ENCODE results near the gene MEGF8.

Gene MEGF8

GRCh38 chr19:42374826-42375376, 49.5 kb downstream of the MEGF8 start:
- no peak overlapping the region for H3K27ac ChIP-seq
- H4K20me1 ChIP-seq, result no peaks in the 10 kb centered on the region; a peak in 2 of 22 replicates
- no peaks in the 10 kb centered on the region for H3K27me3 ChIP-seq
- H3K4me2 ChIP-seq, result no peak overlapping the region
- H3K4me3 ChIP-seq, result no peak overlapping the region
- H3K9me3 ChIP-seq (replicated peaks in 1 of 11), result no peaks in the 10 kb centered on the region
- peaks cover 7 to 29% (median 12%) of the 10 kb centered on the region in 10 experiments; a peak in 18 of 20 replicates for H3K4me1 ChIP-seq
- H3K36me3 ChIP-seq, result peaks cover 4 to 40% (median 22%) of the 10 kb centered on the region in 11 experiments; a peak in 15 of 22 replicates
- TF ChIP-seq Cebpa-rat (IDR thresholded peaks at IDR 0.05), result no peak
- H3K9ac ChIP-seq, result no peak overlapping the region

GRCh38 chr19:42375415-42376176, 50.2 kb downstream of the MEGF8 start:
- Histone ChIP-seq H3K9me3 (replicated peaks in 1 of 11) (no peaks in the 10 kb centered on the region), H4K20me1 (no peaks in the 10 kb centered on the region; a peak in 2 of 22 replicates), H3K4me3 (no peak overlapping the region), H3K36me3 (peaks cover 4 to 40% (median 22%) of the 10 kb centered on the region in 11 experiments; a peak in 15 of 22 replicates), H3K4me1 (peaks cover 0 to 22% (median 5%) of the 10 kb centered on the region in 10 experiments; a peak in 13 of 20 replicates), H3K4me2 (no peak overlapping the region), H3K27me3 (no peaks in the 10 kb centered on the region), H3K9ac (no peak overlapping the region), H3K27ac (no peak overlapping the region)
- no peak for TF ChIP-seq Cebpa-rat (IDR thresholded peaks at IDR 0.05)

- no peak overlapping the region for H3K4me3 ChIP-seq
- H3K9me3 ChIP-seq (replicated peaks in 1 of 11), result no peaks in the 10 kb centered on the region
- H3K27ac ChIP-seq, result no peak overlapping the region
- no peak overlapping the region for H3K4me2 ChIP-seq
- peaks cover 0 to 16% (median 1%) of the 10 kb centered on the region in 10 experiments; a peak in 8 of 20 replicates for H3K4me1 ChIP-seq
- no peaks in the 10 kb centered on the region; a peak in 2 of 22 replicates for H4K20me1 ChIP-seq
- H3K27me3 ChIP-seq, result no peaks in the 10 kb centered on the region
- peaks cover 4 to 37% (median 22%) of the 10 kb centered on the region in 11 experiments; a peak in 15 of 22 replicates for H3K36me3 ChIP-seq
- no peak overlapping the region for H3K9ac ChIP-seq
- TF ChIP-seq Cebpa-rat (IDR thresholded peaks at IDR 0.05), result no peak
These were observed 50.7 kb downstream of the MEGF8 start for GRCh38 chr19:42376177-42376555.

- H3K9ac ChIP-seq, result no peak overlapping the region
- H3K36me3 ChIP-seq, result peaks cover 4 to 28% (median 17%) of the 10 kb centered on the region in 11 experiments; a peak in 13 of 22 replicates
- no peak overlapping the region for H3K4me2 ChIP-seq
- TF ChIP-seq Cebpa-rat (IDR thresholded peaks at IDR 0.05), result no peak
- H3K4me1 ChIP-seq, result peaks cover 0 to 9% (median 7%) of the 10 kb centered on the region in 10 experiments; a peak in 12 of 20 replicates
- H4K20me1 ChIP-seq, result no peaks in the 10 kb centered on the region; a peak in 2 of 22 replicates
- H3K27me3 ChIP-seq, result no peaks in the 10 kb centered on the region
- no peak overlapping the region for H3K4me3 ChIP-seq
- H3K9me3 ChIP-seq (replicated peaks in 1 of 11), result no peaks in the 10 kb centered on the region
- no peak overlapping the region for H3K27ac ChIP-seq
These were observed 53.1 kb downstream of the MEGF8 start for GRCh38 chr19:42378225-42379215.

- Histone ChIP-seq H3K4me2 (no peak overlapping the region), H3K9ac (no peak overlapping the region), H3K27ac (no peak overlapping the region), H3K4me3 (no peak overlapping the region), H3K27me3 (no peaks in the 10 kb centered on the region), H4K20me1 (no peaks in the 10 kb centered on the region; a peak in 2 of 22 replicates), H3K36me3 (peaks cover 0 to 15% (median 11%) of the 10 kb centered on the region in 11 experiments; a peak in 11 of 22 replicates), H3K4me1 (peaks cover 0 to 18% (median 14%) of the 10 kb centered on the region in 10 experiments; a peak in 15 of 20 replicates), H3K9me3 (replicated peaks in 1 of 11) (no peaks in the 10 kb centered on the region)
- TF ChIP-seq Cebpa-rat (IDR thresholded peaks at IDR 0.05), result no peak
These were observed 54.7 kb downstream of the MEGF8 start for GRCh38 chr19:42380155-42380554.

GRCh38 chr19:42386974-42387707, 61.7 kb downstream of the MEGF8 start:
- peak overlapping the region; percentile 57 to 77 (median 70); a peak in 21 of 22 replicates for H3K9ac ChIP-seq
- H3K4me2 ChIP-seq, result peak overlapping the region; percentile 64 to 92 (median 86)
- H3K27ac ChIP-seq, result peak overlapping the region; percentile 7 to 71 (median 51); a peak in 16 of 22 replicates
- no peaks in the 10 kb centered on the region for H3K36me3 ChIP-seq
- peaks cover 12 to 36% (median 21%) of the 10 kb centered on the region in 11 experiments; a peak in 21 of 22 replicates for H3K27me3 ChIP-seq
- no peaks in the 10 kb centered on the region; a peak in 1 of 22 replicates for H4K20me1 ChIP-seq
- no peaks in the 10 kb centered on the region for H3K9me3 ChIP-seq (replicated peaks in 1 of 11)
- H3K4me3 ChIP-seq, result peak overlapping the region; percentile 46 to 71 (median 58)
- H3K4me1 ChIP-seq, result peaks cover 0 to 29% (median 25%) of the 10 kb centered on the region in 10 experiments; a peak in 17 of 20 replicates
- no peak for TF ChIP-seq Cebpa-rat (IDR thresholded peaks at IDR 0.05)

- Histone ChIP-seq H3K4me1 (peaks cover 0 to 17% (median 13%) of the 10 kb centered on the region in 10 experiments; a peak in 17 of 20 replicates), H3K4me2 (no peak overlapping the region), H4K20me1 (no peaks in the 10 kb centered on the region; a peak in 1 of 22 replicates)
These were observed 63.5 kb downstream of the MEGF8 start for GRCh38 chr19:42388851-42389489.

More at GRCh38 chr19:42388851-42389489, 63.5 kb downstream of the MEGF8 start:
- H3K36me3 ChIP-seq, result no peaks in the 10 kb centered on the region
- no peaks in the 10 kb centered on the region for H3K9me3 ChIP-seq (replicated peaks in 1 of 11)
- H3K9ac ChIP-seq, result no peak overlapping the region
- H3K27me3 ChIP-seq, result peaks cover 12 to 37% (median 21%) of the 10 kb centered on the region in 11 experiments; a peak in 21 of 22 replicates
- no peak for TF ChIP-seq Cebpa-rat (IDR thresholded peaks at IDR 0.05)
- H3K4me3 ChIP-seq, result no peak overlapping the region
- no peak overlapping the region for H3K27ac ChIP-seq
